H9 (cell line): Measurements from ENCODE around the gene BIVM. TPM values are rescaled to one million over a fixed set of nuclear protein-coding genes. Genes with fewer than 3 reads are reported as not detected.

Experiments
- DNase-seq: peaks from one replicate; pipeline ENCODE4 v3.0.0-alpha.2; 2017
- H2AFZ ChIP-seq: one replicate; pipeline ENCODE4 v1.6.1; 2013; ENCODE audit warnings: mild to moderate bottlenecking, low read length, control low read depth, moderate library complexity
- H2AK5ac ChIP-seq: 2 replicates; pipeline ENCODE4 v1.6.1; 2013; ENCODE audit warnings: low read length, control low read depth, mixed read lengths; ENCODE audit not compliant: insufficient read length
- H2BK120ac ChIP-seq: one replicate; pipeline ENCODE4 v1.6.1; 2013; ENCODE audit warnings: low read depth, mild to moderate bottlenecking, low read length, control low read depth, inconsistent platforms; ENCODE audit not compliant: poor library complexity, severe bottlenecking
- H2BK12ac ChIP-seq: 2 replicates; pipeline ENCODE4 v1.6.1; 2013; ENCODE audit warnings: low read length, control low read depth, mixed read lengths, low read depth; ENCODE audit not compliant: insufficient read length
- H2BK15ac ChIP-seq: 2 replicates; pipeline ENCODE4 v1.6.1; 2013; ENCODE audit warnings: low read depth, low read length, control low read depth
- H2BK20ac ChIP-seq: one replicate; pipeline ENCODE4 v1.6.1; 2013; ENCODE audit warnings: low read depth, mild to moderate bottlenecking, low read length, control low read depth, inconsistent platforms; ENCODE audit not compliant: poor library complexity, severe bottlenecking
- H2BK5ac ChIP-seq: 2 replicates; pipeline ENCODE4 v1.6.1; 2013; ENCODE audit warnings: low read length, control low read depth, mixed read lengths; ENCODE audit not compliant: insufficient read length
- H3K14ac ChIP-seq: 2 replicates; pipeline ENCODE4 v1.6.1; 2013; ENCODE audit warnings: low read length, control low read depth; ENCODE audit not compliant: insufficient read depth
- H3K18ac ChIP-seq: 2 replicates; pipeline ENCODE4 v1.6.1; 2013; ENCODE audit warnings: low read depth, mild to moderate bottlenecking, mixed read lengths, low read length, control low read depth; ENCODE audit not compliant: insufficient read length
- H3K23ac ChIP-seq: 2 replicates; pipeline ENCODE4 v1.6.1; 2013; ENCODE audit warnings: low read length, control low read depth, mixed read lengths, low read depth; ENCODE audit not compliant: insufficient read length
- H3K23me2 ChIP-seq: 2 replicates; pipeline ENCODE4 v1.6.1; 2013; ENCODE audit warnings: low read depth, mild to moderate bottlenecking, mixed read lengths, low read length, control low read depth; ENCODE audit not compliant: insufficient read length, poor library complexity, severe bottlenecking
- H3K27ac ChIP-seq: 2 replicates; pipeline ENCODE4 v1.5.1; 2013; ENCODE audit warnings: low read length, control low read depth, mixed read lengths, low read depth; ENCODE audit not compliant: insufficient read length
- H3K27me3 ChIP-seq: 2 replicates; pipeline ENCODE4 v1.6.1; 2013; ENCODE audit warnings: low read length, control low read depth, inconsistent platforms; ENCODE audit not compliant: insufficient read depth
- H3K4ac ChIP-seq: 2 replicates; pipeline ENCODE4 v1.6.1; 2013; ENCODE audit warnings: low read depth, mild to moderate bottlenecking, control low read depth, inconsistent platforms, low read length, moderate library complexity
- H3K4me1 ChIP-seq: 2 replicates; pipeline ENCODE4 v1.6.1; 2013; ENCODE audit warnings: low read length, control low read depth, inconsistent platforms; ENCODE audit not compliant: insufficient read depth
- H3K4me2 ChIP-seq: 2 replicates; pipeline ENCODE4 v1.6.1; 2013; ENCODE audit warnings: low read length, control low read depth, mixed read lengths; ENCODE audit not compliant: insufficient read length, insufficient read depth
- H3K56ac ChIP-seq: 2 replicates; pipeline ENCODE4 v1.6.1; 2013; ENCODE audit warnings: low read depth, mild to moderate bottlenecking, mixed read lengths, low read length, control low read depth; ENCODE audit not compliant: insufficient read length
- H3K79me1 ChIP-seq: 2 replicates; pipeline ENCODE4 v1.6.1; 2013; ENCODE audit warnings: low read depth, mild to moderate bottlenecking, moderate library complexity, low read length, control low read depth, inconsistent platforms; ENCODE audit not compliant: insufficient read depth, poor library complexity, severe bottlenecking
- H3K79me2 ChIP-seq: 2 replicates; pipeline ENCODE4 v1.6.1; 2013; ENCODE audit warnings: low read length, control low read depth, inconsistent platforms; ENCODE audit not compliant: insufficient read depth
- H3K9ac ChIP-seq: 2 replicates; pipeline ENCODE4 v1.6.1; 2013; ENCODE audit warnings: low read length, control low read depth, mixed read lengths; ENCODE audit not compliant: insufficient read length; ENCODE audit errors: extremely low read depth
- H3K9me3 ChIP-seq: one replicate; pipeline ENCODE4 v1.6.1; 2013; ENCODE audit warnings: low read depth, low read length, inconsistent platforms; ENCODE audit not compliant: control insufficient read depth
- H3T11ph ChIP-seq: one replicate; pipeline ENCODE4 v1.6.1; 2013; ENCODE audit warnings: mild to moderate bottlenecking, low read length, control low read depth, inconsistent platforms
- H4K20me1 ChIP-seq: one replicate; pipeline ENCODE4 v1.6.1; 2013; ENCODE audit not compliant: control insufficient read depth, insufficient read length, insufficient read depth
- H4K5ac ChIP-seq: 2 replicates; pipeline ENCODE4 v1.6.1; 2013; ENCODE audit warnings: low read depth, mild to moderate bottlenecking, mixed read lengths, low read length, control low read depth; ENCODE audit not compliant: insufficient read length
- H4K8ac ChIP-seq: replicated peaks from 2 replicates; pipeline ENCODE4 v1.6.1; 2013; ENCODE audit warnings: low read length, control low read depth, mixed read lengths, low read depth; ENCODE audit not compliant: insufficient read length
- H4K91ac ChIP-seq: 2 replicates; pipeline ENCODE4 v1.6.1; 2013; ENCODE audit warnings: low read depth, mild to moderate bottlenecking, moderate library complexity, mixed read lengths, low read length, control low read depth; ENCODE audit not compliant: insufficient read length
- H3K27ac Mint-ChIP-seq, 3 experiments: 2 replicates in 2 of 3; 3 replicates in 1 of 3; pipeline ENCODE4 v1.8.0; 2020 to 2021; ENCODE audit warnings: mixed read lengths in 3 of 3, mild to moderate bottlenecking in 1 of 3, moderate library complexity in 1 of 3
- H3K27me3 Mint-ChIP-seq: 2 replicates; pipeline ENCODE4 v1.8.0; 2021; ENCODE audit warnings: low read depth, mild to moderate bottlenecking, moderate library complexity, mixed read lengths
- H3K36me3 Mint-ChIP-seq, 3 experiments: 2 replicates in 2 of 3; 3 replicates in 1 of 3; pipeline ENCODE4 v1.8.0; 2020 to 2021; ENCODE audit warnings: low read depth in 3 of 3, mixed read lengths in 3 of 3; ENCODE audit not compliant: insufficient read depth in 1 of 3
- H3K4me1 Mint-ChIP-seq, 2 experiments: 2 replicates each; pipeline ENCODE4 v1.8.0; 2020; ENCODE audit warnings: mixed read lengths in 2 of 2
- H3K4me3 Mint-ChIP-seq, 2 experiments: 2 replicates in 1 of 2; 3 replicates in 1 of 2; pipeline ENCODE4 v1.8.0; 2020 to 2021; ENCODE audit warnings: mild to moderate bottlenecking in 2 of 2, mixed read lengths in 2 of 2, moderate library complexity in 1 of 2
- H3K9me3 Mint-ChIP-seq, 2 experiments: 2 replicates in 1 of 2; 3 replicates in 1 of 2; pipeline ENCODE4 v1.8.0; 2020; ENCODE audit warnings: mild to moderate bottlenecking in 2 of 2, mixed read lengths in 2 of 2, moderate library complexity in 1 of 2
- WGBS: extraction: QIAGEN DNeasy Blood & Tissue Kit; methylation state at CpG from one replicate; pipeline ENCODE4 v1.1.7; 2013; ENCODE audit warnings: missing lambda C conversion rate, low lambda C conversion rate, mixed read lengths; ENCODE audit not compliant: insufficient read length; ENCODE audit errors: extremely low coverage; 5-methylcytosine and 5-hydroxymethylcytosine counted together
- total RNA-seq: library from RNA; stranded (reverse); gene quantifications from 2 replicates; pipeline ENCODE4 v1.2.1, GENCODE V29; 2021
- TF ChIP-seq, protein P1 (sequence below): fragments of 200-600 bp; sonication (generic); conservative IDR thresholded peaks from 3 replicates; pipeline ENCODE4 v1.8.0; 2021; ENCODE audit warnings: antibody characterized with exemption, mild to moderate bottlenecking

BIVM gene
- total RNA-seq, 1 experiment from 2014 or later = 9.0 TPM

DNA sequence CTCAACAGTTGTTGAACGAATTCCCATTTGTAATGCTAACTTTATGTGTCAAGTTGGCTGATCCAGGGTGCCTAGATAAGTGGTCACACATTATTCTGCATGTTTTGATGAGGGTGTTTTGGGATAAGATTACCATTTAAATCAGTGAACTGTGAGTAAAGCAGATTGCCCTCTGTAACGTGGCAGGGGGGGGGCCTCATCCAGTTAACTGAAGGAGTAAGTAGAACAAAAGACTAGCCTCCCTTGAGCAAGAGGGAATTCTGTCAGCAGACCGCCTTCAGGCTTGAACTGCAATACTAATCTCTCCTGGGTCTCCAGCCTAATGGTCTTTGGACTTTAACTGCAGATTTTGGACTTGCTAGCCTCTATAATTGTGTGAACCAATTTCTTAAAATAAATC lies 21.2 kb upstream of the BIVM start:
- H2AFZ ChIP-seq = no peak overlapping the region
- no peak overlapping the region for H3K14ac ChIP-seq
- peaks cover 0 to 12% of the 10 kb centered on the region in 2 experiments; a peak in 2 of 4 replicates for H3K4me1 Mint-ChIP-seq
- H2BK120ac ChIP-seq = no peak overlapping the region
- H3K56ac ChIP-seq = no peak overlapping the region
- peaks cover 2% of the 10 kb centered on the region; the same call in 1 of the 2 replicates for H3K4me1 ChIP-seq
- H2BK15ac ChIP-seq = no peak overlapping the region
- H3K27ac ChIP-seq = no peak overlapping the region
- H3K4me2 ChIP-seq = no peak overlapping the region
- no peak overlapping the region for H4K91ac ChIP-seq
- H3K4ac ChIP-seq = no peak overlapping the region
- peaks cover 19 to 20% (median 20%) of the 10 kb centered on the region in 3 experiments for H3K36me3 Mint-ChIP-seq
- no peaks in the 10 kb centered on the region for H4K20me1 ChIP-seq
- no peak overlapping the region for H2BK12ac ChIP-seq
- no peaks in the 10 kb centered on the region for H3K27me3 ChIP-seq
- no peak overlapping the region for H3K4me3 Mint-ChIP-seq
- no CpG with 5 or more reads among the region's 3 CpGs for WGBS
- H3K9ac ChIP-seq = no peak overlapping the region
- no peak for DNase-seq
- H4K5ac ChIP-seq = no peak overlapping the region
- TF ChIP-seq, protein P1, sequence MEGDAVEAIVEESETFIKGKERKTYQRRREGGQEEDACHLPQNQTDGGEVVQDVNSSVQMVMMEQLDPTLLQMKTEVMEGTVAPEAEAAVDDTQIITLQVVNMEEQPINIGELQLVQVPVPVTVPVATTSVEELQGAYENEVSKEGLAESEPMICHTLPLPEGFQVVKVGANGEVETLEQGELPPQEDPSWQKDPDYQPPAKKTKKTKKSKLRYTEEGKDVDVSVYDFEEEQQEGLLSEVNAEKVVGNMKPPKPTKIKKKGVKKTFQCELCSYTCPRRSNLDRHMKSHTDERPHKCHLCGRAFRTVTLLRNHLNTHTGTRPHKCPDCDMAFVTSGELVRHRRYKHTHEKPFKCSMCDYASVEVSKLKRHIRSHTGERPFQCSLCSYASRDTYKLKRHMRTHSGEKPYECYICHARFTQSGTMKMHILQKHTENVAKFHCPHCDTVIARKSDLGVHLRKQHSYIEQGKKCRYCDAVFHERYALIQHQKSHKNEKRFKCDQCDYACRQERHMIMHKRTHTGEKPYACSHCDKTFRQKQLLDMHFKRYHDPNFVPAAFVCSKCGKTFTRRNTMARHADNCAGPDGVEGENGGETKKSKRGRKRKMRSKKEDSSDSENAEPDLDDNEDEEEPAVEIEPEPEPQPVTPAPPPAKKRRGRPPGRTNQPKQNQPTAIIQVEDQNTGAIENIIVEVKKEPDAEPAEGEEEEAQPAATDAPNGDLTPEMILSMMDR = no peak
- H3K23me2 ChIP-seq = peaks cover 3% of the 10 kb centered on the region
- no peaks in the 10 kb centered on the region for H3K79me2 ChIP-seq
- H2BK5ac ChIP-seq = no peak overlapping the region
- no peaks in the 10 kb centered on the region for H3K9me3 ChIP-seq
- no peak overlapping the region for H2AK5ac ChIP-seq
- H4K8ac ChIP-seq = no peak overlapping the region
- H3K9me3 Mint-ChIP-seq = peaks cover 17% of the 10 kb centered on the region in 2 experiments
- H3K18ac ChIP-seq = no peak overlapping the region
- H3K79me1 ChIP-seq = no peaks in the 10 kb centered on the region
- H3K27ac Mint-ChIP-seq = no peak overlapping the region
- no peak overlapping the region for H3K23ac ChIP-seq
- H3K27me3 Mint-ChIP-seq = peaks cover 9% of the 10 kb centered on the region
- H2BK20ac ChIP-seq = no peak overlapping the region
- no peak overlapping the region for H3T11ph ChIP-seq
